Stimulated activated CD8-positive, alpha-beta memory T cell treated with anti-CD3 and anti-CD28 coated beads, Interleukin-15, amount 100 ng/mL, for 48 hours (primary cell): ENCODE results near the gene TNFRSF9.
"Not testable (repeated sequence)": the region's sequence is repeated elsewhere in the genome, so short reads cannot be mapped to it uniquely, and the experiment has no call there.

Source experiments
- DNase-seq, 2 donors: peaks; one replicate each; pipeline ENCODE4 v3.0.0-alpha.2; 2020; ENCODE audit warnings: low read depth in 2 of 2

TNFRSF9 gene

GRCh38 chr1:7961216-7962013, 20.8 kb upstream of the TNFRSF9 start, which contains the start of gene PARK7:
PARK7 (plus strand) TSS chr1:7961711; CDS start chr1:7962786, 1,075 bp downstream.
- DNase-seq = peak; percentile 100

GRCh38 chr1:7960867-7961215, 20.2 kb upstream of the TNFRSF9 start:
- no peak for DNase-seq

- no peak for DNase-seq
Observed at GRCh38 chr1:7960165-7960564, 19.5 kb upstream of the TNFRSF9 start.

- no peak for DNase-seq
Observed at GRCh38 chr1:7956218-7957032, 15.8 kb upstream of the TNFRSF9 start.

- no peak for DNase-seq
Observed at GRCh38 chr1:7954683-7955082, 14.0 kb upstream of the TNFRSF9 start.

- DNase-seq = peak; percentile 93 to 97
Observed at GRCh38 chr1:7953850-7954609, 13.4 kb upstream of the TNFRSF9 start.

- DNase-seq = not testable (repeated sequence)
Observed at GRCh38 chr1:7952791-7953190, 12.2 kb upstream of the TNFRSF9 start.

- no peak for DNase-seq
Observed at GRCh38 chr1:7948960-7949359, 8.3 kb upstream of the TNFRSF9 start.

GRCh38 chr1:7943251-7943650, 2.6 kb upstream of the TNFRSF9 start:
- no peak for DNase-seq

- no peak for DNase-seq
Observed at GRCh38 chr1:7942214-7942921, 1.7 kb upstream of the TNFRSF9 start.

GRCh38 chr1:7941437-7941793, 776 bp upstream of the TNFRSF9 start:
- no peak for DNase-seq

- no peak for DNase-seq
Observed at GRCh38 chr1:7940034-7940433, 605 bp downstream of the TNFRSF9 start.

- DNase-seq = no peak
Observed at GRCh38 chr1:7938070-7938469, 2.6 kb downstream of the TNFRSF9 start.

- no peak for DNase-seq
Observed at GRCh38 chr1:7932524-7933138, 8.0 kb downstream of the TNFRSF9 start.

GRCh38 chr1:7931446-7931812, 9.2 kb downstream of the TNFRSF9 start:
- DNase-seq = no peak

- peak in 1 of 2 donors; percentile 25 for DNase-seq
Observed at GRCh38 chr1:7930645-7931445, 9.8 kb downstream of the TNFRSF9 start.

- DNase-seq = no peak
Observed at GRCh38 chr1:7929637-7930036, 11.0 kb downstream of the TNFRSF9 start.

- no peak for DNase-seq
Observed at GRCh38 chr1:7928247-7928646, 12.4 kb downstream of the TNFRSF9 start.

- not testable (repeated sequence) for DNase-seq
Observed at GRCh38 chr1:7927061-7927460, 13.6 kb downstream of the TNFRSF9 start.

GRCh38 chr1:7922301-7922700, 18.3 kb downstream of the TNFRSF9 start:
- no peak for DNase-seq
